ENCODE measurements around the gene PAX5.

The PAX5 gene

GRCh38 chr9:36825179-36825578 is 208.9 kb downstream of the PAX5 start:
- TF ChIP-seq, protein P1, sequence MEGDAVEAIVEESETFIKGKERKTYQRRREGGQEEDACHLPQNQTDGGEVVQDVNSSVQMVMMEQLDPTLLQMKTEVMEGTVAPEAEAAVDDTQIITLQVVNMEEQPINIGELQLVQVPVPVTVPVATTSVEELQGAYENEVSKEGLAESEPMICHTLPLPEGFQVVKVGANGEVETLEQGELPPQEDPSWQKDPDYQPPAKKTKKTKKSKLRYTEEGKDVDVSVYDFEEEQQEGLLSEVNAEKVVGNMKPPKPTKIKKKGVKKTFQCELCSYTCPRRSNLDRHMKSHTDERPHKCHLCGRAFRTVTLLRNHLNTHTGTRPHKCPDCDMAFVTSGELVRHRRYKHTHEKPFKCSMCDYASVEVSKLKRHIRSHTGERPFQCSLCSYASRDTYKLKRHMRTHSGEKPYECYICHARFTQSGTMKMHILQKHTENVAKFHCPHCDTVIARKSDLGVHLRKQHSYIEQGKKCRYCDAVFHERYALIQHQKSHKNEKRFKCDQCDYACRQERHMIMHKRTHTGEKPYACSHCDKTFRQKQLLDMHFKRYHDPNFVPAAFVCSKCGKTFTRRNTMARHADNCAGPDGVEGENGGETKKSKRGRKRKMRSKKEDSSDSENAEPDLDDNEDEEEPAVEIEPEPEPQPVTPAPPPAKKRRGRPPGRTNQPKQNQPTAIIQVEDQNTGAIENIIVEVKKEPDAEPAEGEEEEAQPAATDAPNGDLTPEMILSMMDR (IDR thresholded peaks at IDR 0.05; ENCODE audit: extremely low read depth, insufficient read depth, missing control alignments), result no peak
- in situ Hi-C loops (cut with MboI; ENCODE audit: low pct_unique_long_range_greater_than_20kb, low sequenced_read_pairs, unreplicated experiment), result no loop called here
- no peak for DNase-seq (ENCODE audit: low spot score)

- TF ChIP-seq, protein P1 (IDR thresholded peaks at IDR 0.05; ENCODE audit: extremely low read depth, insufficient read depth, missing control alignments), result no peak
- DNase-seq (ENCODE audit: low spot score), result no peak
- in situ Hi-C loops (cut with MboI; ENCODE audit: low pct_unique_long_range_greater_than_20kb, low sequenced_read_pairs, unreplicated experiment), result no loop called here
These were observed 210.1 kb downstream of the PAX5 start for GRCh38 chr9:36823934-36824333.

DNA sequence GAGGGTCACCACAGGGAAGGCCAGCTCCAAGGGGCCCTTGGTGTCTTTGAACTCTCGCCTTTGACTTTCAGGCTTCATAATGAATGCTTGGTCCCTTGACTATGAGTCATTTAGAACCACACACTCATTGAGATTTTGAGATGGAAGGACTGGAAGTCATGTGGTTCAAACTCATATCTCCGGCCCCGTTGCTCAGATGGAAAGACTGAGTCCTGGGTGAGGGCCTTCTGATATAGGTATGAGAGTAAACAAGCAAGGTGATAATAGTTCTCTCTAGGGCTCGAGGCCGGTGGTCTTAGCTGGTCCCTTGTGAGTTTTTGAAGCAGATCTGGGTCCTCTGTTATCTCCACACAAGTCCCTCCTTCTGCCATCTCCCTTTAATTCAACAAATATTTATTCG is 210.6 kb downstream of the PAX5 start:
- no peak for DNase-seq (ENCODE audit: low spot score)
- in situ Hi-C loops (cut with MboI; ENCODE audit: low pct_unique_long_range_greater_than_20kb, low sequenced_read_pairs, unreplicated experiment), result no loop called here
- TF ChIP-seq, protein P1 (IDR thresholded peaks at IDR 0.05; ENCODE audit: extremely low read depth, insufficient read depth, missing control alignments), result no peak

DNA sequence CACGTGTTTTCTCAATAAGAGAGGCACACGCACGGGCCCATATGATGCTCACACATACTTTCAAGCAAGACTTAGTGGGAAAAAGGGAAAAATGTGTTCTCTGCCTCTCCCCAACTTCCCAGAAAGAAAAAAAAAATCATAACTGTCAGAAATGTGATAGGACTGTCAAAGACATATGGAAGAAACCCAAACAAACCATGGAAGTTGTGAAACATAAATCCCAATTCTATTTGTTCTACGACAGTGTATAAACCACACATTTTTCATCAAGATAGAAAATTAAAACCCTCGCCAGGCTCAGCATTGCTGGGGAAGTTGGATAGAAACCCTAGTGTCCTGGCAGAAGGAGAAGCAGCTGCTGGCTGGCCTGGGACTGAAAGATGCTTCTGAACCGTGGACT is 211.9 kb downstream of the PAX5 start:
- in situ Hi-C loops (cut with MboI; ENCODE audit: low pct_unique_long_range_greater_than_20kb, low sequenced_read_pairs, unreplicated experiment), result no loop called here
- TF ChIP-seq, protein P1 (IDR thresholded peaks at IDR 0.05; ENCODE audit: extremely low read depth, insufficient read depth, missing control alignments), result no peak
- DNase-seq (ENCODE audit: low spot score), result no peak

- TF ChIP-seq, protein P1 (IDR thresholded peaks at IDR 0.05; ENCODE audit: extremely low read depth, insufficient read depth, missing control alignments), result no peak
- DNase-seq (ENCODE audit: low spot score), result no peak
- in situ Hi-C loops (cut with MboI; ENCODE audit: low pct_unique_long_range_greater_than_20kb, low sequenced_read_pairs, unreplicated experiment), result no loop called here
These were observed 213.6 kb downstream of the PAX5 start for GRCh38 chr9:36820392-36820861.

- DNase-seq (ENCODE audit: low spot score), result no peak
- in situ Hi-C loops (cut with MboI; ENCODE audit: low pct_unique_long_range_greater_than_20kb, low sequenced_read_pairs, unreplicated experiment), result no loop called here
- TF ChIP-seq, protein P1 (IDR thresholded peaks at IDR 0.05; ENCODE audit: extremely low read depth, insufficient read depth, missing control alignments), result no peak
These were observed 214.8 kb downstream of the PAX5 start for GRCh38 chr9:36818965-36819870.

All from GM13977 (cell line).